HG03103 (cell line): ENCODE data around the gene ITPA.

ENCODE experiments used
- ATAC-seq: cut with Tn5 transposase; IDR thresholded peaks from one replicate; pipeline ENCODE4 v1.9.1; 2021; ENCODE audit warnings: low read depth; ENCODE audit not compliant: unreplicated experiment

ITPA gene

DNA sequence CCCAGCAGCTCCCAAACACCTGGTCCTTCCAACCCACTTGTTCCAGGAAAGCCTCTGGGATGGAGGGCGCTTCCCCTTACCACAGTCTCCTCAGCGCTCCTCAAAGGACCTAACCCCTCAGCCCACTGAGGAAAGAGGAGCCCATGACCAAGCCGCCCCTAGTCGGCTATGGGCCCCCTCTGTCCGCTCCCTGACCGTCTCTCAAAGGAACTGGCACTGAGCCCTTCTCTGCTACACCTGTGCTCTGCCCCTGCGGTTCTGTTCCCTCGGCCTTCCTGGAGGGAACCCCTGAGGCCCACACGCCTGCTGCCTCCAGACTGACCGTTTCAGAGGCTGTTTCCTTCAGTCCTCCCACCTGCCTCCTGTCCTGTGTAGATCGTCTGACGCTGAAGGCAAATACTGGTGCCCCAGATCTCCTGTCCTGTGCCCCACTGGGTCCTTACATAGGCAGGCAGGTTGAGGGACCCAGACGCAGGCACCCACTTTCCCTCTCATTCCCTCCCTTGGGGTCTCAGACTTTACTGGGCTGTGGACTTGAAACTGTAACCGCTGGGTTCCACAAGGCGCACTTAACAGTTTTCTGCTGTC, 31.6 kb downstream of the ITPA start:
- ATAC-seq: no peak

DNA sequence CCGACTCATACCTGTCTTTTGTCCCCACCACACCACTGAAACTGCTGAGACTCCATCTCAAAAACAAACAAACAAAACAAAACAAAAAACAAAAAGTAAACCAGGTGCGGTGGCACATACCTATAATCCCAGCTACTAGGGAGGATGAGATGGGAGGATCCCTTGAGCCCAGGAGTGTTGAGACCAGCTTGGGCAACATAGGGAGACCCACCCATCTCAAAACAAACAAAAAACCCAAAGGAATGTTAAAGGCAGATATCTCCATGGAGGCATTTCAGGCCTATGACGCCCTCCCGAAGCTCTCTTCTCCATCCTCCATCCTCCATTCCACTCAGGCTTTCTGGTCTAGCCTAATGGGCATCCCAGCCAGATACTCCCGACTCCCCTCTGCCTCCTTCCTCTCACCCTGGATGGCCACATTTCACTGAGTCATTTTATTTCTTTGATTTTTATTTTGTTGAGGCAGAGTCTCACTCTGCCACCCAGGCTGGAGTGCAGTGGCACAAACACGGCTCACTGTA, 32.9 kb downstream of the ITPA start:
- no peak for ATAC-seq

DNA sequence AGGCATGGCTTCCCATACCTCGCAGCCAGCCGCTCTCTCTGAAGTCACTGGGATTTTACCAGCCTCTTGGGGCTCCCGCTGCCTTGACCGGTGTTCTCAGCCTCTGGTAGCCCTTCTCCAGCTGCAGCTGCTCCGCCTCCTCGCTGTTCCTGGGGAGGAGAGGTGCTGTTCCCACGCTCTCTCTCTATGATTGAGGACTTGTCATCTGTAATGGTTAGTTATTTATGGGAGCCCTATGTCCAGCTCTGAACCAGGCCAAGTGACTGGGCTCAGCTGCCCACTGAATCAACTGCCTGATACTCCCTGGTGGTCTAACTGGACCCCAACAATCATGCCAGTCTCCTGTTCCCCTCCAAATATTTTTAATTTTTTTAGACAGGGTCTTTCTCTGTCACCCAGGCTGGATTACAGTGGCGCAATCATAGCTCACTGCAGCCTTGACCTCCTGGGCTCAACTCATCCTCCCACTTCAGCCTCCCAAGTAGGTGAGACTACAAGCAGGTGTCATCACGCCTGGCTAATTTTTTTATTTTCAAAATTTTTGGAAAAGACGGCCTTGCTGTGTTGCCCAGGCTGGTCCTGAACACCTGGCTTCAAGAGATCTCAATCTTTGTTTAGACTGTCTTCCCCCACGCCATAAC, 34.5 kb downstream of the ITPA start:
- no peak for ATAC-seq

DNA sequence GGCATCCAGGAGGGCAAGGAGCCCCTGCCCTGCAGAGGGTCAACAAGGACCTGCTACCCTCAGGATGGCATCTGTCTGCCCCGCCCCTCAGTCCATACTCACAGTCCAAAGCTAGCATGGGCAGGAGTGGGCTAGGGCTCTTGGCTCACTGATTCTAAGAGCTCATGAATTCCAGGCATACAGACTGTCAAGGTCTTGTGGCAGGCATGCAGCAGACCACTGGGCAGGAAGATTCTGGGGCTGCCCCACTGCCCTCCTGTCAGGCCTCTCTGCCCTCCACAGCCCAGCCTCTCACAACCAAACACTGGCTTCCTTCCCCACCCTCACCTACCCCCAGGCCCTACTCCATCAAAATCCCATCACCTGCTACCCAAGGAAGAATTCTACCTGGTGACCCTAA, 35.3 kb downstream of the ITPA start:
- ATAC-seq: no peak

DNA sequence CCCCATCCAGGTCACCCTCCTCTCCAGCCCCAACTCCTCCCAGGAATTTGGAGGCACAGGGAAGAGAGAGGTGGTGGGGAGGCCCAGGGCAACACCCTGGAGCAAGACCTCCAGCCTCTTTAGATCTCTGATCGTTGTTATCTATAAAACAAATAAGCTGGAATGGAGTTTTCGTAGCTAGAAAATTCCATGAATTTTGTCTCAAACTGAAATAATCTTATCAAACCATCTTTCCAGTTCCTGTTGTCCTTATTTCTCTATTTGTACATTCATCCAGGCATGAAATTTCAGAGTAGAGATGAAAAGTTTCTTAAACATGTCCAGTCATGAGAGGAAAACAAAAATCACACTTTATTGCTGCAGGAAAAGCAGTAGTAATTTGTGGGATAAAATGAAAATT, 35.9 kb downstream of the ITPA start:
- ATAC-seq: no peak

DNA sequence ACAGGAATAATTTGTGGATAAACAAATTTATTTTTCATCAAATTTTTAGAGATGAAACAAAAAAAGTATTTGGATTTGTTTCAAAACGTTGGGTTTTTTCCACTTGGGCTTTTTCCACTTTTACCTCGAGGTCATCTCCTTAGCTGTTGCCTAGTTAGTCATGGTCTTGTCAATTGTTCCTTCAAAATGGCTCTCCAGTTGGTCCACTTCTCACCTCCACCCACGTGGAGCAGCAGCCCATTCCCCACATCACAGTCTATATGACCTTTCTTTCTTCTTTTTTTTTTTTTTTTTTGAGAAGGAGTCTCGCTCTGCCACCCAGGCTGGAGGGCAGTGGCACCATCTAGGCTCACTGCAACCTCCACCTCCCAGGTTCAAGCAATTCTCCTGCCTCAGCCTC, 36.4 kb downstream of the ITPA start:
- ATAC-seq: no peak

DNA sequence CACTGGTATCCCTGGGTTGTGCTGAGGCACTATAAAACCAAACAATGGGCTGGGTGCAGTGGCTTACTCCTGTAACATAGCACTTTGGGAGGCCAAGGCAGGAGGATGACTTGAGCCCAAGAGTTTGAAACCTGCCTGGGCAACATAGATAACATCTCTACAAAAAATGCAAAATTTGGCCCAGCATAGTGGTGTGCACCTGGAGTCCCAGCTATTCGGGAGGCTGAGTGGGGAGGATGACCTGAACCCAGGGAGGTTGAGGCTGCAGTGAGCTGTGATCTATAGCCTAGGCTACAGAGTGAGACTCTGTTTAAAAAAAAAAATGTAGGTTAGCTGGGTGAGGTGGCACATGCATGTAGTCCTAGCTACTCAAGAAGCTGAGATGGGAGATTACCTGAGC, 37.4 kb downstream of the ITPA start:
- ATAC-seq: no peak

DNA sequence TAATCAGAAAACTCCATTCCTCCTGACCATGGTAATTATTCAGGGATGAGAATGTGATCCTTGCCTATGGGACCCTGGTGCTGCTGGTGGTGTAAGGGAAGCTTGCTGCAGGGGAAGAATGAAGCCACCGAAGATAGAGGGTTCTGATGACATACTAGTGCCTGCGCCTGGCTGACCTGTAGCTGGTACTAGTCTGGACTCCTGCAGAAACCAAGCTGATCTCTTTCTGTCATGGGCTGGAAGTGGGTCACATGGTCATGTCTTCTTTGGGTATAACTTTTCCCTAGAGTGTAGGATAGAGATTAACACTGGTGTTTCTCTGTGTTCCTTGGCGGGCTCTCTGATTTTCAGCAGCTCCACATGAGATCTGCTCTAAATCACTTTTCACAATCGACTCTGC, 38.3 kb downstream of the ITPA start:
- ATAC-seq: no peak

DNA sequence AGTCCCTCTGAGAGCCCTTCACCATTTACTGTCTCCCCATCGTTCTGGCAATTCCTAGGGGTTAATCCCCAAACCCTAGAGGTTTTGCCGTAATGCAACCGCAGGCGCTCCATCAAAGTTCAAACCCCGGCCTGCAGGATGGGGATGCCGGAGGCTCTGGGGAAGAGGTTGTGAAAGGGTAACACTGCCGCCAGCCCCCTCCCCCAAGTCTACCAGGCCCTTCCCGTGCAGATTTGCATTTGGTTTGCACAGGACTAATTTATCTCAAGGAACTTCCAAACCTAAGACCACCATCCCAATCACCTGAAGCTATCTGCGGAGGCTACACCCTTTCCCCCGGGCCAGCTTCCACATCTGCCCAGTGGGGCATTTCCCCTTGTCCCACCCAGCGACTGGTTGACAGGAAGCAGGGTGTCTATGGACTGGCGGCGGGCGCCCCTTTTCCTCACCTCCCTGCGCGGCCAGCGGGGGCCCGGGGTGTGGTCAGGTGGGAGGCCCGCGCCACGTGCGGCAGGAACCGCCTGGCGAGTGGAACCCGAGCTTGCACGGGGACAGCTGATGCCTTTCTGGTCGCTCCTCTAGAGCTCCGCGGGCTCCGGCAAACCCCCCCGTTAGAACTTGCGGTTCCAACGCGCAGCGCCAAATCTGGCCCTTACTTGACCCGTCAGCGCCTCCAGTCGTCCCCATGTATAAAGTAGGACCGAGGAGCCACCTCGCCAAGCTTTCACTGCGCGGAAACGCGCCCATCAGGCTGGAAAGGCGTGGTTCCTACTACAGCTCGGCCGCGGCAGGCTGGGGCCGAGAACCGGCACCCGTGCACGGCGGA, 39.1 kb downstream of the ITPA start:
- ATAC-seq: no peak

DNA sequence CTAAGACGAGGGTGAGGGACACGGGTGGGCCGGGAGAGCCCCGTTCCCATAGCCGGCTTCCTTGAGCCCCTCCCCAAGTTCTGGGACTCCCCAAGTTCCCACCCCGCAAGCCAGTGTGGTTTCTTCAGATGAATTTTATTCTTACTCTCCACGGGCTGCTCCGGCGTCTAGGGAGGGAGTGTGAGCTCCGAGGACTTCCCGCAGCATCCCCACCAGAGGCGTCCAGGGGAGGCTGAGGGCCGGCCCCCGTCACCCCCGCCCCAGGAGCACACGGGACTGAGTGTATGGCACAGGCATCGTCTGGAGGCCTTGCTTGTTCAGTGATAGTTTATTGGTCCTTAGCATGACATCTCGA, 39.7 kb downstream of the ITPA start:
- no peak for ATAC-seq

DNA sequence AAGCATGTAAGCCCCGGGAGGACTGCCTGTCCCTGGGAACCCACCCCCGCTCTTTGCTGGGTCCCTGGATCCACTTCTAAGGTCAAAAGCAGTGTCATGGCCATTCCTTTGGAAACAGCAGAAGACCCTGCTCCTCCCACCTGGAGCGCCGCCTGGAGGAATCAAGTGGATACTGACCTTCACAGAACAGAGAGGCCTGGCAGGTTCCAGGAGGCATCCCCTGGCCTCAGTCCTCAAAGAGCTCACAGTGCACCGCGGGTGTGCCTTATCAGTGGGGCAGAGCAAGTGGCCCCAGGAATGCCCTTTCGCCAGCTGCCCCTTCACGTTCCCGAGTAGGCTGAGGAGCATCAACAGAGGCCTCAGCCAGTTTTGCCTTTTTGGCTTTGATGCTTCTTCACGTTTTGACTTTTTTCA, 40.8 kb downstream of the ITPA start:
- no peak for ATAC-seq

DNA sequence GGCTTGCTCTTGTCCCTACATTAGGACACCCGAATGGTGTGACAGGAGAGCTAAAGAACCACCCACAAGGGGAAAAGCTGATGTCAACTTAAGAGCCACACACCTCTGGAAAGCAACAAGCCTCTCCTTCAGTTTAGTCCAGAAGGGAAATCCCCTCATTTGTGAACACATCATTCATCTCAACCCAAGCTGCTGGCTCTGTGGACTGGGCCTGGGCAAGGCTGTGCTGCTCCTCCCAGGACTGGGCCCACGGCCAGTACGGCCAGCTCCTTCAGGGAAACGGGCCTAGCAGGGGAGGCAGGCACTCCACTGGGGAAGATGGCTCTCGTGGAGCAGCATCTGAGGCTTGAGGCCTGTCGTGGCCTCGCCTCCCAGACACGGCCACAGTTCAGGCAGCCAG, 42.5 kb downstream of the ITPA start:
- no peak for ATAC-seq

DNA sequence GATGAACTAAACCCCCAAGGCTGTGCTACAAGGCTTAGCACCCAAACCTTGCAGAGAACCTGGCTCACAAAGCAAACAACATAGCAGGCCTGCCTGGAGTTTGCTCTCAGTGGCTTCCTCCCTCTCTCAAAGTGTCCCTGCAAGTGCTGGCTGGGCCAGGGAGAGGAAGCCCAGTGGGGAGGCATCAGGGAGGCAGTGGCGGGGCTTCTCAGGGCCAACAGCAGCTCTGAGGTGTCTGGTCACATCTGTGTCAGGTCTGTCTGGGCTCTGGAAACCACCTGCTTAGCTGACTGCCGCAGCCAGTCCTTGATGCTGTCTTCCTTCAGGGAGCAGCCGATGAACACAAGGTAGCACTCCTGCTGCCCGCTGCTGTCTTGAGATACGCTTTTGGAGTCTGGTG, 46.4 kb downstream of the ITPA start:
- no peak for ATAC-seq

DNA sequence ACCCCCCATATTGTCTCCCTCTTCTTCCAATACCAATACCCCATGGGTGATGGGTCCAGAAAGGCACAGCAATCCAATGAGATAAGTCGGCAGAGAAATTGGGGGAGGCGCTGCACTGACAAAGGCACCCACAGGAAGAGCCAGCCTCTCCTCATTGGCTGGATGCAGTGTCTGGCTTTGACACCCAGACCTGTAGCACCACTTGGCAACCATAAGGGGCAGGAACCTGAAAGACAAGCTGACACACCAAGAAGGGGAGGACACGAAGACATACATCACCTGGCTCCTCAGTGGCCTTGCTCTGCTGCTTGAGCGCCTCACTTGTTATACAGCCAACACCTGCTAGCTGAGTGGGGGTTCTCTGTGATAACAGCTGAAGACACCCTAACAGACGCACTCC, 49.1 kb downstream of the ITPA start:
- no peak for ATAC-seq

DNA sequence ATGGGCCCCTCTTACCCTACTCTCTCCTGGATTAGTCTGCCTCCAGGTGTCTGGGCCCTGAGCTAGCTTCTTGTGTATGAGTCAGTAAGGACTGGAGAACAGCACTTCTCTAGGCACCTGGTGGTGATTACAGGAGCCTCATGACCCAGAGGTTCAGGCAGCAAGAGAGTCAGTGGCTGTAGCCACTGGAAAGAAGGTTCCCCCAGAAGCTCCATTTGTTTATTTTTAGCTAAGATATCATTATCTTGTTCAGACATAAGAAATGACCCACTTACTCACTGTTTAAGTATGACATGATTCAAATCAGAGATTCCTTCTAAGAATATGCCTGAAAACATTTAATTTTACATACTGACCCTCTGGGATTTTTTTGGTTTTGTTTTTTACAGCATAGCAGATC, 53.3 kb downstream of the ITPA start:
- no peak for ATAC-seq

DNA sequence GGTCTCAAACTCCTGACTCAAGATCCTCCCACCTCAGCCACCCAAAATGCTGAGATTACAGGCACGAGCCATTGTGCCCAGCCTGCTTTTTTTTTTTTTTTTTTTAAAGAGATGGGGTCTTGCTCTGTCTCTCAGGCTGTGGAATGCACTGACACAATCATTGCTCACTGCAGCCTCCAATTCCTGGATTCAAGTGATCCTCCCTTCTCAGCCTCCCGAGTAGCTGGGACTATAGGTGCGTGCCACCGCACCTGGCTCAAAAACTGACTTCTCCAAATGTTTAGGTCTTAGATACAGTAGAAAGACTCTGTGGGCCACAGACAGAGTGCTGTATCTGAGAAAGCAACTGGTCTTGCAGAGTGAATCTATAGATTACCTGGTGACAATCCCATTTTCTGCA, 60.8 kb downstream of the ITPA start:
- no peak for ATAC-seq

DNA sequence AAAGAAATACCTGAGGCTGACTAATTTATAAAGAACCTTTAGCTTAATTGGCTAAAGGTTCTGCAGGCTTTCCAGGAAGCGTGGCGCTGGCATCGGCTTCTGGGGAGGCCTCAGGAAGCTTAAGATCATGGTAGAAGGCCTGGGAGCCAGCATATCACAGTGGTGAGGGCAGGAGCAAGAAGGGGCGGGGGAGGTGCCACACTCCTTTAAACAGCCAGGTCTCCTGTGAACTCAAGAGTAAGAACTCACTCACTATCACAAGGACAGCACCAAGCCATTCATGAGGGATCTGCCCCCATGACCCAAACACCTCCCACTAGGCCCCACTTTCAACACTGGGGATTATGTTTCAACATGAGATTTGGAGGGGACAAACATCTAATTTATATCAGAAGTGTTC, 64.1 kb downstream of the ITPA start:
- no peak for ATAC-seq
